NCI-H748 treated with DMSO at 0.1 percent for 48 hours (cell line): ENCODE results near the gene SOX13.

Source experiments
- DNase-seq: peaks from one replicate; lab custom pipeline; 2025; lab: John Stamatoyannopoulos, UW

Gene SOX13

GRCh38 chr1:204132718-204133117 lies 59.8 kb downstream of the SOX13 start:
- no peak for DNase-seq

DNA sequence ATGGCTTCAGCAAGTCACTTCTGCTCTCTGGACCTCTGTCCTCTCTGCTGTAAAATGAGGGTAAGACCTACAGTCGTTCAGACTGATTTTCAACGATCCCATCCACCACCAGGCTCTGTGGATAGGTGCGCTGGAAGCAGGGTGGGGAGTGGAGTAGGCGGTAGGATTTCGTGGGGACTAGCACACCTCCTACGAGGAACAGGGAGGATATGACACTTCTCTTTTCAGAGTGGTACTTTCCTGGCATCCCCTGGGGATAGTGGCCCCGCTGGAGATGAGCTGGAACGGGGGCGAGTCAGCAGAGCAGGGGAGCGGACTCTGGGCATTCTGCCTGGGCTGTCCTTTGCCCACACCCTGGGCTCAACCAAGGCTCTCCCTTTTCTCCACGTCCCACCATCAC lies 61.2 kb downstream of the SOX13 start:
- DNase-seq, result no peak

DNA sequence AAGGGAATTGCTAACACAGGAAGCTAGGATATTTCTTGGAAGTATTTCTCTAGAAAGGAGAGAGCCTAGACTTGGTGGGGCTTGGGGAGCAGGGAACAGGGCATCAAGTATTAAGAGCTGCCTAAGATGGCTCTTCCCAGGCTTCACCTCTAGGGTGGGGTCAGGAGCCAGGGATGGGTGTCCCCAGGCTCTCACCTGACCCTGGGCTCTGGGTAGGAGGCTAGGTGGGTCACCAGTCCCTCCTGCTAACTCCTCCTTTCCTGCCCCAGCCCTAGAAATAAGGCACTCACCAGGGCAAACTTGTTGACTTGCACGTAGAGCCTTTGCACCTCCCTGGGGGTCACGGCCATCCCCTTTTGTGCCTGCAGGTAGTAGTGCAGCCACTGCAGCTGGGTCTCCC lies 63.9 kb downstream of the SOX13 start:
- no peak for DNase-seq

- no peak for DNase-seq
These were observed 66.2 kb downstream of the SOX13 start for GRCh38 chr1:204139088-204139487.

GRCh38 chr1:204139952-204140351 lies 67.0 kb downstream of the SOX13 start:
- DNase-seq, result no peak

DNA sequence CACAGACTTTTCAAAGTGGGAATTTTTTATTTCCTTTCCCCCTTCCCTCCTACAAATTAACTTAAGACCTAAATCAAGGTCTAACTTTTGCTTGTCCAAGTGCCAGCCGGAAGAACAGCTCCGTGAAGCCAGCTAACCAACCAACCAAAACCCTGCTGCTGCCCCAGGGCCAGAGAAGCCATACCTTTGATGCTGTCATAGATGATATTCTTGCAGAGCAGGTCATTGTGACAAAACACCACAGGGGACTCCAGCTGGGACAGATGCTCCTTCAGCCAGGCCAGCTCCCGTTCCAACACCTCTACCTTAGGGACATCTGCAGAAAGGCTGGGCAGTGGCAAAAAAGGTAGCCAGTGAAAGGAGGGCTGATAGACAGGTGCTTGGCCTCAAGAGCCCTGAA lies 68.2 kb downstream of the SOX13 start:
- DNase-seq, result no peak

- DNase-seq, result no peak
These were observed 69.4 kb downstream of the SOX13 start for GRCh38 chr1:204142032-204142974.

GRCh38 chr1:204143276-204144041 lies 70.5 kb downstream of the SOX13 start:
- no peak for DNase-seq

DNA sequence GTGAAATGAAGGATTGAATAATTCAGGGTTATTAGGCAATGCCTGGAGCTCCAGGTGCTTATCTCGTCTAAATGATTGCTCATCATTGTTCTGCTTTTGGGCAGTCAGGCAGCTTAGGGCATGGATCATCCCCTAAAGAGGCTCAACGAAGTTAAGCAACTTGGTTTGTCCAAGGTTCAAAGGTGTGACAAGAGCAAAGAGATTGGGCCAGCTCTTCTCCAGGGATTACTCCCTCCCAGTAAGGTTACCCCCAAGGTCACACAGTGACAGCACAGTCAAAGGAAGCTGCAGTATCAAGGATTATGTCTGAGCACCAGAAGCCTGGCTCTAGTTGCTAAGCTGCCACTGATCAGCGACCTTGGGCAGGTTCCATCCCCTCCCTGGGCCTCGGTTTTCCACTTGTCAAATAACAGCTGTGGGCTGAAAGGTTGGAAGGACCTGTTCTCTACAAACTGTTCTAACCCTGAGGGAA lies 72.2 kb downstream of the SOX13 start:
- DNase-seq, result no peak

GRCh38 chr1:204146309-204146708 lies 73.4 kb downstream of the SOX13 start:
- no peak for DNase-seq

GRCh38 chr1:204146965-204147364 lies 74.0 kb downstream of the SOX13 start:
- DNase-seq, result no peak

DNA sequence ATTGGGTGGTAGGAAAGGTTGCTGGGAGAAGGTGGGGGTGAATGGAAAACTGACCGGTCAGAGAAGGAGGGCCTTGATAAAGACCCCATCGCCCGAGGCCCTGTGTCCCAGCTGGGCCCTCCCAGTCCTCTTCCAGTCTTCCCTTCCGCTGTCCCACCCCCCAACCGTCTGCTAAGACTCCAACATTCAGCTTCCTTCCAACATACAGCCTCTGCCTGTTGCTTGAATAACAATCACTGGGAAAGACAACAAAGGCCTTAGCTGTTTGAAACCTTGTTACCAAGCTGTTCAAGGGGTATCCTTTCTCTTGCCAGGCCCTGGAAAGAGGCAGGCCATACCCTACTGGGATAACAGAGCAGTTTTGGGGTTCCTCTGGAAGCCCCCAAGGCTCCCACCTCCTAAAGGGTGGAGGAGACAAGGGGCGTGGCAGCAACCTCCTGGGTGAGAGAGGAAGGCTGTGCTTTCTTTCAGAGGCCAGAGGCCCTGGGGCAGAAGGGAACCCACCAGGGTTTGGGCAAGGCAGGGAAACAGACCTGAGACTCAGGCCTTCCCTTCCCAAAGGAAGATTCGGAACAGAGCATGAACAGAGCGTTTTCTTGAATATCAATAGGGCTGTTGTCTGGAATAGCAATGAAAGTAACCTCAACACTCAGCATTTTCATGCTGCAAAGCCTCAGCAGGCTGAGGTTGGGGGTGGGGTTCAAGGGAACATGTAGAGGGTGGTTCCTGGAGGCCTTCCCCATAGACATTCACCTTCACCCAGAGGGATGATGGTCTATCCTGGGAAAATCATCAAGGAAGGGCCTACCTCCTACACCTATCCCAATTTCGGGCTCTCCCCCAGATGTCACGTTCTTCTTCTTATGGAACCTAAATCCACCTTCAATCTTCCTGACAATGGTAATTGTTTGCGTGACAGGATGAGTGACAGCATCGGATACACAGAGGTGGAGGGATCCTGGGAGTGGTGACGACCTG lies 74.8 kb downstream of the SOX13 start:
- DNase-seq, result no peak

- no peak for DNase-seq
These were observed 76.2 kb downstream of the SOX13 start for GRCh38 chr1:204149107-204149506.

GRCh38 chr1:204149635-204150565 lies 77.0 kb downstream of the SOX13 start:
- no peak for DNase-seq

- no peak for DNase-seq
These were observed 78.0 kb downstream of the SOX13 start for GRCh38 chr1:204150702-204151551.

GRCh38 chr1:204151552-204152309 lies 78.8 kb downstream of the SOX13 start, which contains the start of gene ETNK2:
Gene ETNK2, minus strand, starts transcription at chr1:204152044. Its CDS starts 192 bp downstream, at chr1:204151852.
- DNase-seq, result peak; percentile 23

GRCh38 chr1:204152310-204153044 lies 79.6 kb downstream of the SOX13 start:
- no peak for DNase-seq

- DNase-seq, result no peak
These were observed 80.8 kb downstream of the SOX13 start for GRCh38 chr1:204153667-204154066.
